Measurements from ENCODE around the gene FOXN3. TPM values are rescaled to one million over a fixed set of nuclear protein-coding genes. Genes with fewer than 3 reads are reported as not detected.
A peak's percentile ranks its signal among the peaks of the same experiment; 100 is the strongest.

FOXN3 gene
- total and polyA plus RNA-seq, 10 of the 15 experiments (the other 5 are each of a cell fraction or from before 2014, with no cell fraction given), result 4.5 to 68.9 (median 29.7) TPM

- no peaks in the 10 kb centered on the region for H3K27me3 ChIP-seq (replicated peaks in 1 of 2; ENCODE audit: control insufficient read depth in 2 of 2, insufficient read depth in 2 of 2, low read length in 1 of 2)
- ChIA-PET POLR2A (interaction anchor here (0.5 kb wide), 1 partner anchor 39 kb away, joined by 3 read pairs; no protein-coding TSS in a partner anchor), RAD21 (ENCODE audit: unreplicated experiment) (interaction anchor here (0.6 to 1.1 kb wide), 4 partner anchors 20 to 72 kb away, joined by 3 to 7 read pairs (median 3); no protein-coding TSS in a partner anchor), CTCF (interaction anchor here (0.9 to 1.7 kb wide), 3 partner anchors 11 to 147 kb away, joined by 3 to 8 read pairs (median 4); no protein-coding TSS in a partner anchor), SMC1A (ENCODE audit: uncharacterized antibody, unreplicated experiment) (interaction anchor here (1.2 to 4.9 kb wide), 8 partner anchors 10 to 42 kb away, joined by 3 to 22 read pairs (median 6); no protein-coding TSS in a partner anchor)
- intact Hi-C loops (cut with micrococcal nuclease; ENCODE audit: unreplicated experiment) (loop anchor here (10.0 kb wide), 1 partner anchor 290 kb away; no protein-coding TSS in a partner anchor), in situ Hi-C loops (cut with MboI) (no loop called here)
- ATAC-seq (peak; percentile 73), DNase-seq (ENCODE audit: low read depth, low spot score) (no peak), FAIRE-seq (peak; percentile 88)
- H3K36me3 ChIP-seq (ENCODE audit: control insufficient read depth in 2 of 2, insufficient read depth in 2 of 2, low read length in 1 of 2), result peaks cover 0 to 11% of the 10 kb centered on the region in 2 experiments; a peak in 3 of 4 replicates
- H2AFZ ChIP-seq (ENCODE audit: control insufficient read depth, low read depth, low read length), result no peak overlapping the region
- no peak overlapping the region for H3K4me3 ChIP-seq
- peak overlapping the region; percentile 33 for H3K27ac ChIP-seq (ENCODE audit: control insufficient read depth, insufficient read depth)
- 67% methylated on average over 7 of the region's 9 CpGs for WGBS (ENCODE audit: insufficient coverage, insufficient replicate concordance, low lambda C conversion rate, missing lambda C conversion rate)
- no peaks in the 10 kb centered on the region; the same call in 2 of the 3 replicates for H3K9me3 ChIP-seq (replicated peaks; ENCODE audit: control insufficient read depth, insufficient read depth, low read length)
- H4K20me1 ChIP-seq (ENCODE audit: control insufficient read depth, insufficient read depth), result no peaks in the 10 kb centered on the region
- peak overlapping the region; percentile 59 for H3K4me2 ChIP-seq (ENCODE audit: control insufficient read depth, insufficient read depth)
- no TSS peak for BruUV-seq (replicated peaks)
- H3K79me2 ChIP-seq (ENCODE audit: control insufficient read depth, insufficient read depth, low read length), result peaks cover 31% of the 10 kb centered on the region
- peaks cover 37% of the 10 kb centered on the region for H3K4me1 ChIP-seq (ENCODE audit: control insufficient read depth, insufficient read depth, low read length)
- H3K9ac ChIP-seq (ENCODE audit: control insufficient read depth, insufficient read depth, low read length), result no peak overlapping the region
- TF ChIP-seq YY1 (IDR thresholded peaks at IDR 0.05; ENCODE audit: low read depth, low read length) (no peak), ZNF217 (IDR thresholded peaks at IDR 0.05) (no peak), RELB (IDR thresholded peaks at IDR 0.05; ENCODE audit: low read depth) (no peak), SMAD1 (IDR thresholded peaks at IDR 0.05; ENCODE audit: low read depth, partially characterized antibody) (no peak), BMI1 (IDR thresholded peaks at IDR 0.05; ENCODE audit: borderline replicate concordance) (no peak), E2F4 (IDR thresholded peaks at IDR 0.05; ENCODE audit: low read depth, low read length) (no peak), HDAC6 (IDR thresholded peaks at IDR 0.05; ENCODE audit: unreplicated experiment) (no peak), NFYB (IDR thresholded peaks at IDR 0.05; ENCODE audit: insufficient read depth, low read depth, low read length) (no peak), ZNF592 (IDR thresholded peaks at IDR 0.05) (no peak), MEF2A (IDR thresholded peaks at IDR 0.05; ENCODE audit: insufficient read depth, low read depth, low read length) (peak; percentile 64; the same call in 1 of the 2 replicates), CTCF (IDR thresholded peaks at IDR 0.05 in 2 of 3, conservative IDR thresholded peaks at IDR 0.05 in 1 of 3; ENCODE audit: control insufficient read depth in 2 of 3, extremely low read depth in 1 of 3, insufficient read depth in 1 of 3, low read depth in 3 of 3, low read length in 3 of 3) (no peak), SP1 (IDR thresholded peaks at IDR 0.05; ENCODE audit: low read depth, low read length) (no peak), NRF1 (conservative IDR thresholded peaks at IDR 0.05; ENCODE audit: low read depth, low read length) (no peak)
Observed at GRCh38 chr14:89324501-89325298, 92.3 kb downstream of the FOXN3 start.
